B cell (primary cell): ENCODE data around the gene PATZ1. TPM values are rescaled to one million over a fixed set of nuclear protein-coding genes. Genes with fewer than 3 reads are reported as not detected.
"Not testable (repeated sequence)": the region's sequence is repeated elsewhere in the genome, so short reads cannot be mapped to it uniquely, and the experiment has no call there.

Experiments
- ATAC-seq: fragments of 200-7000 bp; cut with Tn5 transposase; one replicate; pipeline ENCODE4 v1.10.0; 2021; ENCODE audit warnings: low read depth, mild to moderate bottlenecking, moderate number of reproducible peaks, moderate library complexity
- CTCF ChIA-PET: fragments of 350-600 bp; sonication (Branson Sonifier 250); formaldehyde crosslinking; loops from one replicate; lab custom pipeline; 2021; ENCODE audit warnings: antibody characterized with exemption, inconsistent platforms; lab: Charles Lee
- POLR2A ChIA-PET: fragments of 350-600 bp; sonication (Branson Sonifier 250); formaldehyde crosslinking; loops from one replicate; lab custom pipeline; 2021; ENCODE audit warnings: antibody characterized with exemption; lab: Charles Lee
- DNase-seq: peaks from one replicate; pipeline ENCODE4 v3.0.0; 2013
- H2AFZ ChIP-seq: 2 replicates; pipeline ENCODE4 v1.6.1; 2012; ENCODE audit warnings: mild to moderate bottlenecking, low read depth, low read length; ENCODE audit not compliant: insufficient read depth, poor library complexity, severe bottlenecking
- H3K27ac ChIP-seq, 2 donors: 1 replicate in 1 of 2; 2 replicates in 1 of 2; pipeline ENCODE4 v1.5.1; 2012 to 2013; ENCODE audit warnings: low read length in 2 of 2, mild to moderate bottlenecking in 2 of 2, moderate library complexity in 1 of 2
- H3K27me3 ChIP-seq, 4 experiments: fragments of 200-600 bp in 1 of 4; sonication (generic) in 1 of 4; replicated peaks in 1 of 4; 1 replicate in 2 of 4; 2 replicates in 2 of 4; pipeline versions ENCODE4 v1.6.1 to v1.7.0; 2013 to 2016; ENCODE audit warnings: low read length in 3 of 4, mild to moderate bottlenecking in 2 of 4, mixed read lengths in 1 of 4, moderate library complexity in 1 of 4; ENCODE audit not compliant: insufficient read depth in 4 of 4, control insufficient read depth in 3 of 4; ENCODE audit errors: control extremely low read depth in 1 of 4
- H3K36me3 ChIP-seq, 2 experiments: replicated peaks in 1 of 2; 1 replicate in 1 of 2; 2 replicates in 1 of 2; pipeline versions ENCODE4 v1.6.1 to v1.7.1; 2013; ENCODE audit warnings: low read length in 1 of 2; ENCODE audit not compliant: insufficient read depth in 2 of 2, control insufficient read depth in 1 of 2; ENCODE audit errors: control extremely low read depth in 1 of 2, extremely low read depth in 1 of 2
- H3K4me1 ChIP-seq, 2 donors: fragments of 200-600 bp in 1 of 2; sonication (generic) in 1 of 2; 1 replicate in 1 of 2; 2 replicates in 1 of 2; pipeline versions ENCODE4 v1.5.1 to v1.6.1; 2013 to 2017; ENCODE audit warnings: low read length in 2 of 2; ENCODE audit not compliant: control insufficient read depth in 2 of 2, insufficient read depth in 2 of 2
- H3K4me2 ChIP-seq: replicated peaks from 2 replicates; pipeline ENCODE3; 2012; ENCODE audit warnings: mild to moderate bottlenecking, low read depth, low read length; ENCODE audit not compliant: poor library complexity, severe bottlenecking
- H3K4me3 ChIP-seq, 5 experiments: fragments of 200-600 bp in 1 of 5; sonication (generic) in 1 of 5; 1 replicate in 3 of 5; 2 replicates in 2 of 5; pipeline versions ENCODE4 v1.5.1 to v1.7.0; 2011 to 2016; ENCODE audit warnings: low read length in 4 of 5, mild to moderate bottlenecking in 4 of 5, low read depth in 2 of 5, control low read depth in 1 of 5, moderate library complexity in 1 of 5; ENCODE audit not compliant: insufficient read depth in 1 of 5; ENCODE audit errors: control extremely low read depth in 1 of 5, extremely low read depth in 1 of 5
- H3K79me2 ChIP-seq: fragments of 200-600 bp; sonication (generic); one replicate; pipeline ENCODE4 v1.6.0; 2016; ENCODE audit warnings: low read length; ENCODE audit not compliant: control insufficient read depth, insufficient read depth
- H3K9ac ChIP-seq: fragments of 200-600 bp; sonication (generic); 2 replicates; pipeline ENCODE4 v1.6.1; 2017; ENCODE audit warnings: mild to moderate bottlenecking, low read length, moderate library complexity
- H3K9me3 ChIP-seq, 3 donors: one replicate each; pipeline versions ENCODE4 v1.6.1 to v1.7.1; 2013; ENCODE audit warnings: low read length in 2 of 3; ENCODE audit not compliant: control insufficient read depth in 2 of 3, insufficient read depth in 1 of 3; ENCODE audit errors: control extremely low read depth in 1 of 3
- H4K20me1 ChIP-seq: 2 replicates; pipeline ENCODE4 v1.6.0; 2012; ENCODE audit warnings: mild to moderate bottlenecking, low read length; ENCODE audit not compliant: insufficient read depth, control insufficient read depth, poor library complexity, severe bottlenecking
- H3K27ac Mint-ChIP-seq: one replicate; pipeline ENCODE4 v1.8.0; 2021; ENCODE audit warnings: mixed read lengths
- H3K27me3 Mint-ChIP-seq: one replicate; pipeline ENCODE4 v1.8.0; 2021; ENCODE audit warnings: mixed read lengths
- H3K4me1 Mint-ChIP-seq: one replicate; pipeline ENCODE4 v1.8.0; 2021; ENCODE audit warnings: mixed read lengths
- H3K4me3 Mint-ChIP-seq: one replicate; pipeline ENCODE4 v1.8.0; 2021; ENCODE audit warnings: mixed read lengths
- H3K9me3 Mint-ChIP-seq: one replicate; pipeline ENCODE4 v1.8.0; 2022; ENCODE audit warnings: mixed read lengths; ENCODE audit not compliant: insufficient read depth
- EZH2 ChIP-seq: IDR thresholded peaks from 2 replicates; pipeline ENCODE4 v1.6.1; 2012; ENCODE audit warnings: borderline replicate concordance, low read depth, mild to moderate bottlenecking, moderate library complexity, low read length; ENCODE audit not compliant: insufficient read depth, poor library complexity, severe bottlenecking
- WGBS: methylation state at CpG from one replicate; pipeline ENCODE4 v1.1.5; 2013; ENCODE audit warnings: missing lambda C conversion rate; ENCODE audit not compliant: insufficient coverage; 5-methylcytosine and 5-hydroxymethylcytosine counted together
- intact Hi-C: fragments of 100-400 bp; cut with micrococcal nuclease; formaldehyde crosslinking; loops from one replicate; pipeline ENCODE4 v1.10.0; 2022
- polyA plus RNA-seq: library from polyadenylated mRNA; depleted of rRNA; stranded (reverse); fragments of >200 nt; gene quantifications from 2 replicates; pipeline ENCODE4 v1.2.3, GENCODE V29; 2012
- total RNA-seq, 2 donors: library from RNA; stranded (reverse); fragments of 120-200 nt in 1 of 2; gene quantifications; 1 replicate in 1 of 2; 2 replicates in 1 of 2; pipeline versions ENCODE4 v1.2.3 to v1.2.4, GENCODE V29; 2013 to 2022
- TF ChIP-seq, protein P1 (sequence below): fragments of 200-600 bp; IDR thresholded peaks from one replicate; pipeline ENCODE4 v1.8.0; 2022; ENCODE audit warnings: antibody characterized with exemption, mild to moderate bottlenecking

PATZ1 gene
- total and polyA plus RNA-seq, 2 donors (not counting 1 experiment from before 2014, with no cell fraction given), result 35.1 to 47.4 TPM

DNA sequence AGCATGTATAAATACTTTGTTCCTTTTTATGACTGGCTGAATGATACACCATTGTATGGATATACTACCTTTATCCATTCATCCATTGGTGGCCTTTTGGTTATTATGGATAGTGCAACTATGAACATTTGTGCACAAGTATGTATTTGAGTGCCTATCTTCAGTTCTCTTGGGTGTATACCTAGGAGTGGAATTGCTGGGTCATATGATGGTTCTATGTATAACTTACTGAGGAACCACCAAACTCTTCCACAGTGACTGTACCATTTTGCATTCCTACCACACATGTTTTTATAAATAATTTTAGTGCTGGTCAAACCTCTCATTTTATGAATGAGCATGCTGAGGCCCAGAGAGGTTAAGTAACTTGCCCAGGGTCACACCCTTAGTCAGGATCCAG, 3.8 kb upstream of the PATZ1 start:
- ChIA-PET CTCF (interaction anchor here (0.6 kb wide), 1 partner anchor 102 kb away, joined by 3 read pairs; no protein-coding TSS in a partner anchor), POLR2A (no interaction called here)
- Mint-ChIP-seq H3K4me1 (peaks cover 11% of the 10 kb centered on the region), H3K27me3 (peaks cover 3% of the 10 kb centered on the region), H3K4me3 (no peak overlapping the region), H3K27ac (no peak overlapping the region), H3K9me3 (no peaks in the 10 kb centered on the region)
- Histone ChIP-seq H3K79me2 (peaks cover 7% of the 10 kb centered on the region), H2AFZ (no peak overlapping the region), H3K9me3 (no peaks in the 10 kb centered on the region), H3K27ac (no peak overlapping the region), H3K4me2 (no peak overlapping the region), H3K4me3 (no peak overlapping the region), H3K4me1 (peaks cover 4 to 12% of the 10 kb centered on the region in 2 donors), H3K36me3 (peaks cover 0 to under 1% of the 10 kb centered on the region in 2 experiments), H4K20me1 (peaks cover 7% of the 10 kb centered on the region), H3K27me3 (no peaks in the 10 kb centered on the region), H3K9ac (no peak overlapping the region)
- ATAC-seq, result no peak
- no peak for TF ChIP-seq EZH2
- TF ChIP-seq, protein P1, sequence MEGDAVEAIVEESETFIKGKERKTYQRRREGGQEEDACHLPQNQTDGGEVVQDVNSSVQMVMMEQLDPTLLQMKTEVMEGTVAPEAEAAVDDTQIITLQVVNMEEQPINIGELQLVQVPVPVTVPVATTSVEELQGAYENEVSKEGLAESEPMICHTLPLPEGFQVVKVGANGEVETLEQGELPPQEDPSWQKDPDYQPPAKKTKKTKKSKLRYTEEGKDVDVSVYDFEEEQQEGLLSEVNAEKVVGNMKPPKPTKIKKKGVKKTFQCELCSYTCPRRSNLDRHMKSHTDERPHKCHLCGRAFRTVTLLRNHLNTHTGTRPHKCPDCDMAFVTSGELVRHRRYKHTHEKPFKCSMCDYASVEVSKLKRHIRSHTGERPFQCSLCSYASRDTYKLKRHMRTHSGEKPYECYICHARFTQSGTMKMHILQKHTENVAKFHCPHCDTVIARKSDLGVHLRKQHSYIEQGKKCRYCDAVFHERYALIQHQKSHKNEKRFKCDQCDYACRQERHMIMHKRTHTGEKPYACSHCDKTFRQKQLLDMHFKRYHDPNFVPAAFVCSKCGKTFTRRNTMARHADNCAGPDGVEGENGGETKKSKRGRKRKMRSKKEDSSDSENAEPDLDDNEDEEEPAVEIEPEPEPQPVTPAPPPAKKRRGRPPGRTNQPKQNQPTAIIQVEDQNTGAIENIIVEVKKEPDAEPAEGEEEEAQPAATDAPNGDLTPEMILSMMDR, result no peak
- DNase-seq, result no peak
- intact Hi-C loops, result loop anchor here (10.0 kb wide), 1 partner anchor 685 kb away; the partner anchor contains the start of gene DUSP18

DNA sequence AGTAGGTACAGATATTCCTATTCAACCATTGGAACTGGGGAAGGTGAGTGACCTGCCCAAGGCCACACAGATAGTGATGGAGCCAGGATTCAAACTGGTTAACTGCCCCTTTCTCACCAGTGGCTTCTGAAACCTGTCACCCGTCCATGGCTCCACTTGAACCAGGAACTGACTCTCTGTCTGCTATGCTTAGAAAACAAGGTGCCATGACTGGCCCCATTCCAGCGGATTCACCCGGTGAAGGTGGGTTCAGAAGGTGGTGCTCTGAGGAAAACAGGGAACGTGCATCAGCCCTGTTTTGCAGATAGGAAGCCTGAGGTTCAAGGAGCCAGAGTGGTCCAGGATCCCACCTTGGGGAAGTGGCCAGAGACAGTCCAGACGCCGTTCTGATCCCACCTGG, 2.6 kb upstream of the PATZ1 start:
- Mint-ChIP-seq H3K27ac (peak overlapping the region; percentile 37), H3K9me3 (no peaks in the 10 kb centered on the region), H3K27me3 (no peaks in the 10 kb centered on the region), H3K4me1 (peaks cover 23% of the 10 kb centered on the region), H3K4me3 (peak overlapping the region; percentile 7)
- WGBS, result 81% methylated on average over 4 of the region's 6 CpGs
- DNase-seq, result no peak
- Histone ChIP-seq H3K79me2 (peaks cover 19% of the 10 kb centered on the region), H4K20me1 (peaks cover 18% of the 10 kb centered on the region), H3K27ac (no peak overlapping the region), H2AFZ (no peak overlapping the region), H3K36me3 (peaks cover 0 to 6% of the 10 kb centered on the region in 2 experiments), H3K4me1 (peaks cover 16 to 24% of the 10 kb centered on the region in 2 donors), H3K4me3 (no peak overlapping the region), H3K27me3 (no peaks in the 10 kb centered on the region), H3K9me3 (no peaks in the 10 kb centered on the region), H3K4me2 (no peak overlapping the region), H3K9ac (no peak overlapping the region)
- no peak for ATAC-seq
- intact Hi-C loops, result loop anchor here (10.0 kb wide), 1 partner anchor 684 kb away; the partner anchor contains the start of gene DUSP18
- TF ChIP-seq, protein P1, result no peak
- no peak for TF ChIP-seq EZH2
- ChIA-PET POLR2A (no interaction called here), CTCF (interaction anchor here (1.6 kb wide), 1 partner anchor 621 kb away, joined by 3 read pairs; no protein-coding TSS in a partner anchor)

DNA sequence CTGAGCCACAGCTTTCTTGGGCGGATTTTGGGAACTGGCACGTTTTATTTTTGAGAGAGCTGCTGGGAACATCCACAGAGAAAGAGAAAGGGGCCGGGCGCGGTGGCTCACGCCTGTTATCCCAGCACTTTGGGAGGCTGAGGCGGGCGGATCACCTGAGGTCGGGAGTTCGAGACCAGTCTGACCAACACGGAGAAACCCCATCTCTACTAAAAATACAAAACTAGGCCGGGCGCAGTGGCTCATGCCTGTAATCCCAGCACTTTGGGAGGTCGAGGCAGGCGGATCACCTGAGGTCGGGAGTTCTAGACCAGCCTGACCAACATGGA, 1.8 kb upstream of the PATZ1 start:
- not testable (repeated sequence) for H3K27me3 Mint-ChIP-seq, H3K9me3 ChIP-seq, DNase-seq, H3K27me3 ChIP-seq, ATAC-seq, H3K9me3 Mint-ChIP-seq
- H3K27ac ChIP-seq, result peak overlapping the region in 1 of 2 donors; percentile 71
- peaks cover 26% of the 10 kb centered on the region for H3K79me2 ChIP-seq
- H3K4me2 ChIP-seq, result peak overlapping the region; percentile 99
- peak overlapping the region; percentile 90 for H3K27ac Mint-ChIP-seq
- peaks cover 0 to 11% of the 10 kb centered on the region in 2 experiments for H3K36me3 ChIP-seq
- ChIA-PET POLR2A (interaction anchor here (0.7 to 2.2 kb wide), 3 partner anchors 51 to 974 kb away, joined by 4 to 19 read pairs (median 18); partner anchors contain the start of gene DRG1), CTCF (interaction anchor here (0.7 to 1.6 kb wide), 3 partner anchors 34 to 622 kb away, joined by 3 to 6 read pairs (median 4); no protein-coding TSS in a partner anchor)
- peak overlapping the region; percentile 90 for H3K4me3 Mint-ChIP-seq
- 92% methylated on average over 6 of the region's 16 CpGs for WGBS
- H3K9ac ChIP-seq, result peak overlapping the region; percentile 87
- intact Hi-C loops, result loop anchor here (10.0 kb wide), 1 partner anchor 683 kb away; the partner anchor contains the start of gene DUSP18
- H3K4me1 ChIP-seq, result peaks cover 23 to 32% of the 10 kb centered on the region in 2 donors
- H3K4me3 ChIP-seq, result peak overlapping the region in 2 of 5 experiments; percentile 71 to 74
- H2AFZ ChIP-seq, result peak overlapping the region; percentile 89
- H4K20me1 ChIP-seq, result peaks cover 26% of the 10 kb centered on the region
- peaks cover 31% of the 10 kb centered on the region for H3K4me1 Mint-ChIP-seq
